ENCODE measurements around the gene SPOUT1.
"Not testable (repeated sequence)": the region's sequence is repeated elsewhere in the genome, so short reads cannot be mapped to it uniquely, and the experiment has no call there.

DNA sequence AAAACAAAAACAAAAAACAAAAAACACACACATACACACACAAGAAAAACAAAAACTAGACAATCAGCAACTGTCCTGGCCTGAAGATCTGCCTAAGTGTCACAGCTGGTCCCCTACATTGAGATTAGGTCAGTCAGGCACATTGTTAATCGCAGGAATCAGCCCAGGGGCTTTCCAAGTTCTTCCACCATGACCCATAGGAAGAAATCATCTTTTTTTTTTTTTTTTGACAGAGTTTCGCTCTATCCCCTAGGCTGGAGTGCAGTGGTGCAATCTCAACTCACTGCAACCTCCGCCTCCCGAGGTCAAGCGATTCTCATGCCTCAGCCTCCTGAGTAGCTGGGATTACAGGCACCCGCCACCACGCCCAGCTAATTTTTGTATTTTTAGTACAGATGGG lies 13.6 kb upstream of the SPOUT1 start:
- TF ChIP-seq, protein P1, sequence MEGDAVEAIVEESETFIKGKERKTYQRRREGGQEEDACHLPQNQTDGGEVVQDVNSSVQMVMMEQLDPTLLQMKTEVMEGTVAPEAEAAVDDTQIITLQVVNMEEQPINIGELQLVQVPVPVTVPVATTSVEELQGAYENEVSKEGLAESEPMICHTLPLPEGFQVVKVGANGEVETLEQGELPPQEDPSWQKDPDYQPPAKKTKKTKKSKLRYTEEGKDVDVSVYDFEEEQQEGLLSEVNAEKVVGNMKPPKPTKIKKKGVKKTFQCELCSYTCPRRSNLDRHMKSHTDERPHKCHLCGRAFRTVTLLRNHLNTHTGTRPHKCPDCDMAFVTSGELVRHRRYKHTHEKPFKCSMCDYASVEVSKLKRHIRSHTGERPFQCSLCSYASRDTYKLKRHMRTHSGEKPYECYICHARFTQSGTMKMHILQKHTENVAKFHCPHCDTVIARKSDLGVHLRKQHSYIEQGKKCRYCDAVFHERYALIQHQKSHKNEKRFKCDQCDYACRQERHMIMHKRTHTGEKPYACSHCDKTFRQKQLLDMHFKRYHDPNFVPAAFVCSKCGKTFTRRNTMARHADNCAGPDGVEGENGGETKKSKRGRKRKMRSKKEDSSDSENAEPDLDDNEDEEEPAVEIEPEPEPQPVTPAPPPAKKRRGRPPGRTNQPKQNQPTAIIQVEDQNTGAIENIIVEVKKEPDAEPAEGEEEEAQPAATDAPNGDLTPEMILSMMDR (IDR thresholded peaks at IDR 0.05): not testable (repeated sequence)
- TF ChIP-seq POLR2A, POLR2AphosphoS5 (IDR thresholded peaks at IDR 0.05): not testable (repeated sequence)

All from gastroesophageal sphincter (tissue), 3 donors.